ENCODE results near the gene TNIK.
"Not testable (repeated sequence)": the region's sequence is repeated elsewhere in the genome, so short reads cannot be mapped to it uniquely, and the experiment has no call there.

The TNIK gene

DNA sequence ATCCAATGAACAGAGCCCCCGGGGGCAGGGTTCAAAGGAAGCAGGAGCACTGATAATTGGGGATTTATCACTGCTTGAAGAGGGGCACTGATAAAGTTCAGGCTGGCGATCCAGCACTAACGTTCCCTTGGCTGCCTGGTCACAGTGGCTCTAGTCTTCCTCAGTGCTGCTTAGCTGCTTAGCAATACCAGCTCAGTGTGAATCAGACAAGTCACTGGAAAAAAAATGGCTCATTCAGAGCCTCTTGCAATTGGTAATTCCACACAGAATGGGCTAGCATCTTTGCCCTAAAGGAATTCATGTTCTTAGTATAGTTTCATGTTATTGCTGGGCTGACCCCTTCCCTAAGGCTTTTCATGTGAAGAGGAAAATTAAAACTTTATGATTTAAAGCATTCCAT, 338.0 kb downstream of the TNIK start:
- no peak for DNase-seq (ENCODE audit: low spot score)

GRCh38 chr3:171121801-171122200, 338.4 kb downstream of the TNIK start:
- DNase-seq (ENCODE audit: low spot score) = no peak

GRCh38 chr3:171119402-171119801, 340.8 kb downstream of the TNIK start:
- not testable (repeated sequence) for DNase-seq (ENCODE audit: low spot score)

DNA sequence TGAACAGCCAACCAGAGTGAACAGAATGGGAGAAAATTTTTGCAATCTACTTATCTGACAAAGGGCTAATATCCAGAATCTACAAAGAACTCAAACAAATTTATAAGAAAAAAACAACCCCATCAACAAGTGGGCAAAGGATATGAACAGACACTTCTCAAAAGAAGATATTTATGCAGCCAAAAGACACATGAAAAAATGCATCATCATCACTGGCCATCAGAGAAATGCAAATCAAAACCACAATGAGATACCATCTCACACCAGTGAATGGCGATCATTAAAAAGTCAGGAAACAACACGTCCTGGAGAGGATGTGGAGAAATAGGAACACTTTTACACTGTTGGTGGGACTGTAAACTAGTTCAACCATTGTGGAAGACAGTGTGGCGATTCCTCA, 341.2 kb downstream of the TNIK start:
- not testable (repeated sequence) for DNase-seq (ENCODE audit: low spot score)

GRCh38 chr3:171116824-171117395, 343.3 kb downstream of the TNIK start:
- no peak for DNase-seq (ENCODE audit: low spot score)

DNA sequence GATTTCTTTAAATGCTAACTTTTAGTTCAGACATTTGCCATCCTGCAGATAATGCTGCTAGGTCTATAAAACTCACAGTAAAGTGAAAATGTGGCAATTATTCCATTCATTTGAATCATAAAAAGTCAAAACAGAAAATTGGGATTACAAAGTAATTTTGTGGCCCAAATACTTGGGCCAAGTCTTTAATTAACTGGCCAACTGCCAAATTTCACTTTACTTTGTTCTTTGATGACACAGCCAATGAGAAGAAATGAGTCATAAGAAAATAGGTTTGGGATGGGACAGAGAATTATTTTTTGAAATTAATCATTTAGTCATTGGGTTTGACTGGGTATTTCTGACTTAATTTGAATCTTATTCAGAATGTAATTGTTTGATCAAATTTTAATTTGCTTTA, 343.8 kb downstream of the TNIK start:
- no peak for DNase-seq (ENCODE audit: low spot score)

DNA sequence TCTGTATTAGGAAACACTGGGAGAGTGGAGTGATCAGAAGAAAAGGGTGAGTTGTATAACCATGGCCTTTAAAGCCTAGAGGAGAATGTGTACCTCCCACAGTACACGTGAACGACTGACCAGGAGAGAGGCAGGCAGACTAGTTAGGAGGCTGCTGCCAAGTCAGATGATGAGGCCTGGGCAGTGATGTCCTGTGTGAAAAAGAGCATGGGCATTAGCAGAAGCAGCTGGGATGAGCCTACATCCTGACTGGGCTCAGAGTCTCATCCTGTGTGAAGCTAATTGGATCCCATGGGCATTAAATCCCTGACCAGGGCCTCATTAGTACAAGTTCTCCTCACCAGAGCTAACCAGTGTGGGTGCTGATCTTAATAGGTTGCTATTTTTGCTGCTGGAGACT, 344.5 kb downstream of the TNIK start:
- no peak for DNase-seq (ENCODE audit: low spot score)

DNA sequence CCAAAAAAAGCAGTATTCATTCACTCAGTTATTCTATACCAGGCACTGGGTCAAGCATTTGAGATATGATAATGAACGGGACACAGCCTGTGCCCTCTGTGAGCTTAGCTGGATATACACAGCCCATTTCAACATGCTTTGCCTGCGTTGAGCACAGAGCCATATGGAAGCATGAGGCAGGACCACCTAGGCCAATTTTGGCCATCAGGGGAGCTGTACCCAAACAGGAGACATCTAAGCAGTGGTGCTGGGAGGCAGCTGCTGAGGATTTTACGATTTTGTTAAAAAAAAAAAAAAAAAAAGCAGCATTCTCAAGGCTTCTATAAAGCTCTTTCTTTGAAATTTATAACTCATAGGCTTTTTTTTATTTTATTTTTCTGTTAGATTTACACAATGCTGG, 346.5 kb downstream of the TNIK start:
- DNase-seq (ENCODE audit: low spot score) = no peak

DNA sequence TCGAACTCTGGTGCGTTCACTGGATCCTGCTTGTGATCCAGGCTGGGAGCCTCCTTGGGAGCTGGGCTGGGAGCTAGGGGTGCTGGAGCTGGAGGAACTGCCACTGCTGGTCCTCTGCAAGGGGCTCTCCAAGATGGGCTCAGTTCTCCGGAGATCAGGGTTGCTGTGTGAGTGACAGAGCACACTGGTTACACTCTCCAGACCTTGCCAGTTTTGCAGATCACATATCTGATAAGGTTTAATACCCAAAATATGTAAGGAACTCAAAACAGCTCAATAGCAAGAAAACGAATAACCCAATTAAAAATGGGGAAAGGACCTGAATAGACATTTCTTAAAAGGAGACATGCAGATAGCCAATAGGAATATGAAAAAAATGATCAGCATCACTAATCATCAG, 349.5 kb downstream of the TNIK start:
- no peak for DNase-seq (ENCODE audit: low spot score)

- DNase-seq (ENCODE audit: low spot score) = no peak
These were observed 352.1 kb downstream of the TNIK start for GRCh38 chr3:171108066-171108465.

GRCh38 chr3:171103185-171103584, 357.0 kb downstream of the TNIK start:
- DNase-seq (ENCODE audit: low spot score) = no peak

- no peak for DNase-seq (ENCODE audit: low spot score)
These were observed 358.1 kb downstream of the TNIK start for GRCh38 chr3:171101982-171102641.

DNA sequence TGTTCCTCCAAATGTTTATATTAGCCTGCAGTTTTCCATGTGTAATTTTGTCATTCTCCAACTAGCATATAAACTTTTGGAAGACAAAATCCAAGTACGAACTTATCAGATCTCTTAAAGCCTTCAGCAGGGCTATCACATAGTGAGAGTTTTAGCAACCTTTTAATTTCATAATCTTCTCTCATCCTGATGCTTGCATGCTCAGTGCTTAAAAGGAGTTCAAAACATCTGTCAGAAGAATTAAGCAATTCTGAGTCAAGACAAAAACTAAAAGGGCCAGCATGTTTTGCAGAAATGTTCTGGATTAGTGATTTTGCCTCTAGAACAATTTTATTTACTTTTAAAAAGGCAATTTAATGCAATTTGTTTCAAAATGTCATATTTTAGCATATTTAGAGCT, 360.3 kb downstream of the TNIK start:
- no peak for DNase-seq (ENCODE audit: low spot score)

DNA sequence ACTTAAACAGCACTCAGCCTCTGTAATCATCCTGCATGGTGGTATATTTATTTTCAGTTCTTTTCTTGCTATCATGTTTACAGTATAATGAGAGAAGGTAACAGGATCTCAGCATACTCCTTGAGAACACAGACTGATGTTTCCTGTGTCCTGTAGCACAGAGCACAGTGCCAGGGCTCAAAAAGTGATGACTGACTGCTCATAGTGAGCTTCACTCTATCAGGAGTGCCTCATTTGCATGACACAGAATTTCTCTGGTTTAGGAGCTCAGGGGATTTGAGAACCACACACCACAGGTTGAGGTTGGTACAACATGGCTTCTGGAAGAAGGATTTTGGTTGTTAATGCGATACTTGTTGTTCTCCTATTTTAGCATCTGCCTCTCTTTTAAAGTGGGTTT, 365.1 kb downstream of the TNIK start:
- DNase-seq (ENCODE audit: low spot score) = no peak

DNA sequence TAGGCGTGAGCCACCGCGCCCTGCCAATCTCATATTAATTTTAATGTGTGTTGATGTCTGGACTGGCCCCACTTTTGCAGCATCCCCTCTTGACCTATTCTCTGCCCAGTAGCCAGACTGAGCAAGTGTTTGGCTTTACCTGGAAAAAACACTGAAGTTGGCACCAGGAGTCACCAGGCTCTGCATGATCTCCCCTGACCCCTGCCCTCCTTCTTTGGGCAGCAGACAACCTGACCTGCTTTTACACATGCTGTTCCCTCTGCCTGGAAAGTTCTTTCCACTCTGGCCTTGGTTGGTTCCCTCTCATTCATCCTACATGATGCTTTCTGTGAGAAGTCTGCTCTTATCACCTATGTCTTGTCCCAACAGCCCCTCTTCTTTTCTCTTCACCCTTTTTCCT, 365.8 kb downstream of the TNIK start:
- no peak for DNase-seq (ENCODE audit: low spot score)

- no peak for DNase-seq (ENCODE audit: low spot score)
These were observed 366.7 kb downstream of the TNIK start for GRCh38 chr3:171093462-171093861.

DNA sequence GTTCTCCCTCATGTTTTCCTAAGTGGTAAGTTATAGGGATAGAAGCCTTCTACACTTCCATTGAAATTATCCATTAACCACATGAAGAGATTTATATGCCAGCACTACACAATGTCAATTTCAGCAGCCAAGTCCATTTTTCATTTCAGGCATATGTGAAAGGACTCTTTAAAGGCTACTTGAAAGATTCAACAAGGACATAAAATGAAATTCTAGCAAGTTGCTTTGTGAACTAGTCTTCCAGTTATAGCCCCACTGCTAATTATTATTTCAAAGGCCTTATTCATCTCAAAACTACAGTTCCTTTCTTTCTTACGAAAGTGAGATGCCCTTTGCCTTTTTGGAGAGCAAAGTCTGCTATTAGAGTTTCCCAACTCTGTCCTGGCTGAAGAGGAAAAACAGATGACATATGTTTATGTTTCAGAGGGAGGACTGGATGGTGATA, 367.7 kb downstream of the TNIK start:
- DNase-seq (ENCODE audit: low spot score) = no peak

- DNase-seq (ENCODE audit: low spot score) = no peak
These were observed 369.9 kb downstream of the TNIK start for GRCh38 chr3:171090321-171090720.

DNA sequence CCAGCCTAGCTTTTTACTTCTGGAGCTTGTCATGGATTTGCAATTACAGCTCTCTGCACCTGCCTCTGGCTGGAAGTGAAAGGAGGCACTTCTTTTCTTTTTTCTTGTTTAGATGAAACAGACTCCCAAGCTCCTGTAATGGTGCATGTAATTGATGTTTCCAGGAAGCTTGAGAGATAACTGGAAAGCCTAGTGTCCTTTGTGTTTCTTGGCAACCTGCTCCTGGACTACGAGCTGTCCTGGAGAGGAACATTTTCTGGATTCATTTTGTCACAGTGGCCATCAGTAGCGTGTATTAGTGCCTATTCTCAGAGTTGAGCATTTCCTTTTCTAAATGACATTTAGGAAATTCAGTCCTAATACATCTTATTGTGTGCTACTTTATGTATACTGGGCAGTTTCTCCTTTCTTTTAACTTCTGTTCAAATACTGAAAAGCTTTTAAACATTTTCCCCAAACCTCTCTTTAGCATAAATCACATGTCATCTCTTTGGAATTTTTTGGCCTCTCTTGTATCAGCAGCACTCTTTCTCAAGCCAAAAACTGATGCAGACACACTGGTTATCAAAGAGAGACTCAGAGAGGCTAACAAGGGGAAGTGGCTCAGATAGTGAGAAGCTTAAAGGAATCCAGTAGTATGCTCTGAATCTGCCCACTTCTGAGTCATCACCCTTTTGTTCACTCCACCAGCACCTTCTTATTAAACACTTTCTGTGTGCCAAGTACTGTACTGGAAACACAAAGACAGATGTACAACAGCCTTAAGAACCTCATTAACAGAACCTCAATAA, 371.0 kb downstream of the TNIK start:
- no peak for DNase-seq (ENCODE audit: low spot score)

- no peak for DNase-seq (ENCODE audit: low spot score)
These were observed 371.7 kb downstream of the TNIK start for GRCh38 chr3:171088496-171088895.

GRCh38 chr3:171086914-171087313, 373.3 kb downstream of the TNIK start:
- no peak for DNase-seq (ENCODE audit: low spot score)

DNA sequence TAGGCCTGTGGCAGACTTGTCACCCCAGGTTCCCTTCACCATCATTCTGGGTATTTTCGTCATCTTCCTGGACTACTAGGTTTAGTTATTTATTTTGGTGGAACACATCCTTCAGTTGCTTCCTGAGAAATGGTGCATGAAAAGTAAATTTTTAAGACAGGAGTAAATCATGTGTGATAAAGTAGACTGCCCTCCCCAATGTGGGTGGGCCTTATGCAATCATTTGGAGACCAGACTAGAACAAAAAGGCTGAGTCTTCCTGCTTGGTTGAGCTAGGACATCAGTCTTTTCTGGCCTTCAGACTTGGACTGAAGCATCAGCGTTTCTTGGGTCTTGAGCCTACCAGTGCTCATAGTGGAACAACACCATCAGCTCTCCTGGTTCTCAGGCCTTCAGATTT, 382.9 kb downstream of the TNIK start:
- DNase-seq (ENCODE audit: low spot score) = no peak

- no peak for DNase-seq (ENCODE audit: low spot score)
These were observed 387.8 kb downstream of the TNIK start for GRCh38 chr3:171072432-171072831.
